Endothelial cell (in vitro differentiated cells): ENCODE measurements around the gene SLC12A1. TPM values are rescaled to one million over a fixed set of nuclear protein-coding genes. Genes with fewer than 3 reads are reported as not detected.

Experiments
- DNase-seq: peaks from one replicate; pipeline ENCODE4 v3.0.0; 2021; ENCODE audit warnings: low spot score
- H3K27ac Mint-ChIP-seq: one replicate; pipeline ENCODE4 v1.8.0; 2021; ENCODE audit warnings: mixed read lengths, inconsistent platforms; ENCODE audit not compliant: unreplicated experiment
- H3K27me3 Mint-ChIP-seq: one replicate; pipeline ENCODE4 v1.8.0; 2021; ENCODE audit warnings: mild to moderate bottlenecking, moderate library complexity, mixed read lengths, inconsistent platforms; ENCODE audit not compliant: unreplicated experiment
- H3K36me3 Mint-ChIP-seq: one replicate; pipeline ENCODE4 v1.8.0; 2021; ENCODE audit warnings: mild to moderate bottlenecking, low read depth, mixed read lengths, inconsistent platforms; ENCODE audit not compliant: unreplicated experiment
- H3K4me1 Mint-ChIP-seq: one replicate; pipeline ENCODE4 v1.8.0; 2021; ENCODE audit warnings: mild to moderate bottlenecking, mixed read lengths, inconsistent platforms; ENCODE audit not compliant: unreplicated experiment
- H3K4me3 Mint-ChIP-seq: one replicate; pipeline ENCODE4 v1.8.0; 2021; ENCODE audit warnings: mild to moderate bottlenecking, mixed read lengths, inconsistent platforms; ENCODE audit not compliant: unreplicated experiment
- H3K9me3 Mint-ChIP-seq: one replicate; pipeline ENCODE4 v1.8.0; 2021; ENCODE audit warnings: mixed read lengths, inconsistent platforms; ENCODE audit not compliant: unreplicated experiment
- CTCF ChIP-seq: fragments of 200-600 bp; sonication (generic); IDR thresholded peaks from one replicate; pipeline ENCODE4 v1.5.0; 2021; ENCODE audit warnings: antibody characterized with exemption; ENCODE audit not compliant: unreplicated experiment
- total RNA-seq: library from RNA; stranded (reverse); fragmentation: NEBNext Ultra II Directional; extraction: Animal tissue kit (Norgen Biotek cat#: 25700); gene quantifications from one replicate; pipeline ENCODE4 v1.2.1, GENCODE V29; 2021; ENCODE audit not compliant: unreplicated experiment

The SLC12A1 gene
- total RNA-seq, 1 donor from 2014 or later = not detected

- Mint-ChIP-seq H3K4me3 (no peak overlapping the region), H3K27ac (no peak overlapping the region), H3K36me3 (no peaks in the 10 kb centered on the region), H3K9me3 (no peaks in the 10 kb centered on the region), H3K4me1 (peaks cover 11% of the 10 kb centered on the region), H3K27me3 (no peaks in the 10 kb centered on the region)
- no peak for TF ChIP-seq CTCF
- DNase-seq = no peak
These were observed 20.6 kb upstream of the SLC12A1 start for GRCh38 chr15:48185529-48185928.

- Mint-ChIP-seq H3K9me3 (no peaks in the 10 kb centered on the region), H3K27me3 (no peaks in the 10 kb centered on the region), H3K4me1 (peaks cover 17% of the 10 kb centered on the region), H3K4me3 (no peak overlapping the region), H3K27ac (no peak overlapping the region), H3K36me3 (no peaks in the 10 kb centered on the region)
- no peak for DNase-seq
- no peak for TF ChIP-seq CTCF
These were observed 19.8 kb upstream of the SLC12A1 start for GRCh38 chr15:48186271-48186670.

GRCh38 chr15:48190932-48191573 is 15.0 kb upstream of the SLC12A1 start:
- Mint-ChIP-seq H3K36me3 (no peaks in the 10 kb centered on the region), H3K4me1 (peaks cover 11% of the 10 kb centered on the region), H3K9me3 (no peaks in the 10 kb centered on the region), H3K27ac (no peak overlapping the region), H3K27me3 (peaks cover 1% of the 10 kb centered on the region), H3K4me3 (peak overlapping the region; percentile 90)
- DNase-seq = peak; percentile 91
- TF ChIP-seq CTCF = no peak

GRCh38 chr15:48191574-48192225 is 14.4 kb upstream of the SLC12A1 start, which contains the start of gene CTXN2:
Gene CTXN2, plus strand, starts transcription at chr15:48191665. Its CDS starts 9,636 bp downstream, at chr15:48201301.
- Mint-ChIP-seq H3K27me3 (peaks cover 1% of the 10 kb centered on the region), H3K4me3 (peak within 1 kb of the TSS; percentile 90), H3K27ac (no peak within 1 kb of the TSS), H3K36me3 (no peaks in the 10 kb centered on the region), H3K9me3 (no peaks in the 10 kb centered on the region), H3K4me1 (peaks cover 11% of the 10 kb centered on the region)
- no peak for TF ChIP-seq CTCF
- peak; percentile 11 for DNase-seq

- Mint-ChIP-seq H3K36me3 (no peaks in the 10 kb centered on the region), H3K27me3 (no peaks in the 10 kb centered on the region), H3K4me3 (no peak overlapping the region), H3K27ac (no peak overlapping the region), H3K9me3 (no peaks in the 10 kb centered on the region), H3K4me1 (no peaks in the 10 kb centered on the region)
- DNase-seq = no peak
- TF ChIP-seq CTCF = no peak
These were observed 4.0 kb upstream of the SLC12A1 start for GRCh38 chr15:48202068-48202467.
